Common myeloid progenitor, CD34-positive (primary cell): ENCODE results near the gene HSF5.

Source experiments
- CTCF ChIA-PET: fragments of 350-600 bp; sonication (Branson Sonifier 250); formaldehyde crosslinking; loops from one replicate; lab custom pipeline; 2021; ENCODE audit warnings: antibody characterized with exemption; lab: Charles Lee
- POLR2A ChIA-PET: fragments of 350-600 bp; sonication (Branson Sonifier 250); formaldehyde crosslinking; loops from one replicate; lab custom pipeline; 2021; ENCODE audit warnings: antibody characterized with exemption; lab: Charles Lee
- DNase-seq, 3 donors: peaks; one replicate each; pipeline versions ENCODE4 v3.0.0 to v3.0.0-alpha.2; 2013
- H3K27ac ChIP-seq, 2 experiments: 1 replicate in 1 of 2; 2 replicates in 1 of 2; pipeline ENCODE4 v1.7.0; 2013; ENCODE audit warnings: inconsistent platforms in 2 of 2, low read length in 2 of 2, mild to moderate bottlenecking in 2 of 2, low read depth in 1 of 2, moderate library complexity in 1 of 2; ENCODE audit not compliant: severe bottlenecking in 2 of 2, insufficient read depth in 1 of 2, poor library complexity in 1 of 2
- H3K27me3 ChIP-seq, 5 experiments: replicated peaks in 2 of 5; 1 replicate in 3 of 5; 2 replicates in 2 of 5; pipeline versions ENCODE4 v1.6.1 to v1.7.0; 2013; ENCODE audit warnings: low read length in 4 of 5, mild to moderate bottlenecking in 2 of 5, moderate library complexity in 2 of 5, inconsistent platforms in 1 of 5; ENCODE audit not compliant: insufficient read depth in 5 of 5, control insufficient read depth in 4 of 5
- H3K36me3 ChIP-seq, 4 experiments: 1 replicate in 2 of 4; 2 replicates in 2 of 4; pipeline versions ENCODE4 v1.6.1 to v1.7.0; 2013; ENCODE audit warnings: low read length in 3 of 4, control low read depth in 1 of 4, mild to moderate bottlenecking in 1 of 4; ENCODE audit not compliant: control insufficient read depth in 4 of 4, insufficient read depth in 4 of 4
- H3K4me1 ChIP-seq, 4 experiments: 1 replicate in 3 of 4; 2 replicates in 1 of 4; pipeline versions ENCODE4 v1.6.1 to v1.7.1; 2013; ENCODE audit warnings: low read length in 3 of 4, mild to moderate bottlenecking in 3 of 4, control low read depth in 1 of 4, inconsistent platforms in 1 of 4, moderate library complexity in 1 of 4; ENCODE audit not compliant: control insufficient read depth in 4 of 4, insufficient read depth in 4 of 4; ENCODE audit errors: control extremely low read depth in 1 of 4
- H3K4me3 ChIP-seq, 7 experiments: 1 replicate in 4 of 7; 2 replicates in 3 of 7; pipeline versions ENCODE4 v1.5.1 to v1.7.0; 2013; ENCODE audit warnings: mild to moderate bottlenecking in 7 of 7, low read length in 6 of 7, moderate library complexity in 6 of 7, inconsistent platforms in 2 of 7, low read depth in 2 of 7, control low read depth in 1 of 7; ENCODE audit not compliant: insufficient read depth in 4 of 7, control insufficient read depth in 1 of 7; ENCODE audit errors: extremely low read depth in 1 of 7
- H3K9me3 ChIP-seq, 5 experiments: 1 replicate in 4 of 5; 2 replicates in 1 of 5; pipeline versions ENCODE4 v1.6.1 to v1.7.1; 2013; ENCODE audit warnings: low read length in 4 of 5, mild to moderate bottlenecking in 2 of 5, inconsistent platforms in 1 of 5, low read depth in 1 of 5, moderate library complexity in 1 of 5; ENCODE audit not compliant: control insufficient read depth in 4 of 5, insufficient read depth in 2 of 5; ENCODE audit errors: control extremely low read depth in 1 of 5
- WGBS: methylation state at CpG from one replicate; pipeline ENCODE4 v1.1.5; 2013; ENCODE audit not compliant: insufficient coverage; 5-methylcytosine and 5-hydroxymethylcytosine counted together

Gene HSF5

GRCh38 chr17:58396173-58396572 lies 92.0 kb downstream of the HSF5 start:
- CTCF ChIA-PET = no interaction called here
- Histone ChIP-seq H3K27ac (no peak overlapping the region), H3K4me3 (no peak overlapping the region), H3K9me3 (no peaks in the 10 kb centered on the region), H3K27me3 (no peaks in the 10 kb centered on the region), H3K36me3 (no peaks in the 10 kb centered on the region), H3K4me1 (peaks cover 0 to 6% (median 0%) of the 10 kb centered on the region in 4 experiments)
- POLR2A ChIA-PET = no interaction called here
- WGBS = 100% methylated on average over 1 of the region's 4 CpGs
- DNase-seq = no peak

- Histone ChIP-seq H3K27ac (no peak overlapping the region), H3K36me3 (no peaks in the 10 kb centered on the region), H3K9me3 (no peaks in the 10 kb centered on the region), H3K4me1 (peaks cover 0 to 6% (median 0%) of the 10 kb centered on the region in 4 experiments), H3K27me3 (no peaks in the 10 kb centered on the region), H3K4me3 (no peak overlapping the region)
- no peak for DNase-seq
- ChIA-PET CTCF (interaction anchor here (1.2 to 1.3 kb wide), 2 partner anchors 10 to 14 kb away, joined by 4 read pairs; no protein-coding TSS in a partner anchor), POLR2A (no interaction called here)
- WGBS = 100% methylated on average over 1 of the region's 3 CpGs
Measured at GRCh38 chr17:58394534-58395223, 93.5 kb downstream of the HSF5 start.

DNA sequence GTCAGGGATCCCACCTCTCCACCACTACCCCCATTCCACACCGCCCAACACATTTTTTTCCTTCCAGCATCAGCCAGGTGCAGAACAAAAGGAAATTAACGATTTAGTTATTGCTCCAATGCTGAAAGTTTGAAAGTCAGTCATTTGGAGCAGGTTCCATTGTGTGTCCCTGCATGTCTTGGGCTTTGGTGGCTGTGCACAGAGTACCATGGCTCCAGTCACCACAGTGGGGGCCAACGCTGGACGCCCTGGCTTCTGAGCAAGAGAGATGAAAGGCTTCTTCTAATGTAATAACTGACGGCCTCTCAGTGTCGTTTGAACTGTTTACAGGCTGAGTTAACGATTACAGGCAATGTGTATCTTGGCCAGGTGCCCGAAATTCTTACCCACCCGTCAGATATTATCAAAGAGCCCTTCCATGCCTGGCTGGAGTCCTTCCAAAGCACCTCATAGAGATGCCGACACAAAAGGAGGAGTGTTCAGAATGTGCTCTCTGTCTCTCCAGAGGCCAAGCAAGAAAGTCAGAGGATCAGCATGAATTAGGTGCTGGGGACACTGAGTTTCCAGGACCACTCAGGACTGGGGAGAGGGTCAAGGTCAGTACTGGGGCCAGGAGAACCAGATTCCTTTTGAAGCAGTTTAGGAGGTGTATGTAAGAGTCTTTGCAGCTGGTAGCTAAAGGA lies 96.8 kb downstream of the HSF5 start:
- Histone ChIP-seq H3K9me3 (peaks cover 0 to 1% (median 0%) of the 10 kb centered on the region in 5 experiments), H3K27me3 (no peaks in the 10 kb centered on the region), H3K36me3 (no peaks in the 10 kb centered on the region), H3K4me1 (peaks cover 0 to 6% (median 0%) of the 10 kb centered on the region in 4 experiments), H3K4me3 (peak overlapping the region in 1 of 7 experiments; percentile 24), H3K27ac (no peak overlapping the region)
- ChIA-PET POLR2A (no interaction called here), CTCF (interaction anchor here (1.0 kb wide), 1 partner anchor 23 kb away, joined by 4 read pairs; no protein-coding TSS in a partner anchor)
- peak; percentile 15 to 38 (median 28) for DNase-seq
- WGBS = 56% methylated on average over 10 of the region's 10 CpGs

GRCh38 chr17:58390884-58391283 lies 97.3 kb downstream of the HSF5 start:
- Histone ChIP-seq H3K4me3 (no peak overlapping the region), H3K4me1 (peaks cover 0 to 6% (median 0%) of the 10 kb centered on the region in 4 experiments), H3K27ac (no peak overlapping the region), H3K9me3 (peaks cover 0 to 1% (median 0%) of the 10 kb centered on the region in 5 experiments), H3K36me3 (no peaks in the 10 kb centered on the region), H3K27me3 (no peaks in the 10 kb centered on the region)
- ChIA-PET POLR2A (no interaction called here), CTCF (interaction anchor here (1.0 kb wide), 1 partner anchor 24 kb away, joined by 4 read pairs; no protein-coding TSS in a partner anchor)
- WGBS = 100% methylated on average over 1 of the region's 2 CpGs
- DNase-seq = no peak

DNA sequence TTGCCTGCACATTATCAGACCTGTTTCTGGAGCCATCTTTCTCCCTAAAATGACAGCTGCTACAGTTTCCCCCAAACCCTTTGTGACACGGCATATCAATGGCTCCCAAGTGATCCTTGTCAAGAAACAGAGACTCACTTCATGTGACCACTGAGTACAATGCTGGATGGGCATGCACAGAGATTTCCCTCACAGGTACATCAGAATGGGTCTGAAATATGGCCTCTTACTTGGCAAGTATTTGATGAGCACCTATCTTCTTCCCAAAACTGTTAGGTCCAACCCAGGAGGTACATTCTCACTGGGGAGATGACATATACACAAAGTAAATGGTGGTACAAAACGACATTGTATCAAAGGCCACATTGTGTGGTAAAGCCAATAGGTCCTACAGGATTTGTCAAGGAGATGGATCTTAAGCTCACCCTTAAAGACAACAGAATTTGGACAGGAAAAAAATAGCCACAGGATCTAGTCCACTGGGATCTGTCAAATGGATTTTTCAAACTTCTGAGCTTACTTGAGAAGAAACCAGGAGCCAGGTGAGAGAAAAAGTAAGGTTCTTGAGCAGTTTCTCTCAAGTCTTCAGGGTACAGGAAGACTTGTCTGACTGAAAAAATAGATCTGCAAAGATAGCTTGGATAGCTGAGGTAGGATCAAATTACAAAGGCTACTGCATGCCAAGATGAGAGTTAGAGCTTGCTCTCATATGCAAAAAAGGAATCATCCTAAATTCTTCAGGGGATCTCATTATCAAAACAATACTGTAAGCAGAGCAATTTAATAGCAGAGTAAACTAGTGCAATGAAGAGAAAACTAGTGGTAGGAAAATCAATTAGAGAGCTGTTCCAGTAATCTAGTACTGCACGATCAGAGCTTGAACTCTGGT lies 99.7 kb downstream of the HSF5 start:
- Histone ChIP-seq H3K27me3 (no peaks in the 10 kb centered on the region), H3K27ac (no peak overlapping the region), H3K4me1 (peaks cover 0 to 15% (median 5%) of the 10 kb centered on the region in 4 experiments), H3K36me3 (no peaks in the 10 kb centered on the region), H3K4me3 (no peak overlapping the region), H3K9me3 (peaks cover 0 to 1% (median 0%) of the 10 kb centered on the region in 5 experiments)
- ChIA-PET POLR2A (no interaction called here), CTCF (interaction anchor here (1.3 kb wide), 1 partner anchor 65 kb away, joined by 3 read pairs; no protein-coding TSS in a partner anchor)
- 100% methylated on average over 3 of the region's 3 CpGs for WGBS
- no peak for DNase-seq

DNA sequence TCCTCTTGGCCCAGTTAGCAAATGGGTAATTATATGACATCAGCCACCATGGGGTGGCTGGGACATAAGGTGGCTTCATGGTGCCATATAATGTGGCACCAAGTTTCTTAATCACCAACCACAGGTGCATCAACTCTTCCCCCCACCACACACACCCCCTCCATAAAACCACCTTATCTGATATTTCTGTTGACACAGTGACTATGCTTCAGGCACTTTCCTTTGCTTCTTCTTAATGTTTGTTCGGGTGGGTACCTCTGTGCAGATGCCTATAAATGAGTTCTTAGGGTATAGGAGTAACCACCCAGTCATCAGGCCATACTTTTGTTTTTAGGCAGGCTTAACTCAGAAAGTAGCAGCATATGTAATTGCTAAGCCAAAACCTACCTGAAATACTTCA lies 100.4 kb downstream of the HSF5 start:
- H3K36me3 ChIP-seq = no peaks in the 10 kb centered on the region
- DNase-seq = no peak
- no peaks in the 10 kb centered on the region for H3K27me3 ChIP-seq
- ChIA-PET POLR2A (no interaction called here), CTCF (no interaction called here)
- no peak overlapping the region for H3K27ac ChIP-seq
- H3K4me3 ChIP-seq = no peak overlapping the region
- H3K4me1 ChIP-seq = peaks cover 0 to 15% (median 5%) of the 10 kb centered on the region in 4 experiments
- no CpG with 5 or more reads among the region's 1 CpG for WGBS
- H3K9me3 ChIP-seq = peaks cover 0 to 1% (median 0%) of the 10 kb centered on the region in 5 experiments
